Endothelial cell (in vitro differentiated cells): ENCODE data around the gene ZFAND3. TPM values are rescaled to one million over a fixed set of nuclear protein-coding genes. Genes with fewer than 3 reads are reported as not detected.

Source experiments
- DNase-seq: peaks from one replicate; pipeline ENCODE4 v3.0.0; 2021; ENCODE audit warnings: low spot score
- H3K27ac Mint-ChIP-seq: one replicate; pipeline ENCODE4 v1.8.0; 2021; ENCODE audit warnings: mixed read lengths, inconsistent platforms; ENCODE audit not compliant: unreplicated experiment
- H3K27me3 Mint-ChIP-seq: one replicate; pipeline ENCODE4 v1.8.0; 2021; ENCODE audit warnings: mild to moderate bottlenecking, moderate library complexity, mixed read lengths, inconsistent platforms; ENCODE audit not compliant: unreplicated experiment
- H3K36me3 Mint-ChIP-seq: one replicate; pipeline ENCODE4 v1.8.0; 2021; ENCODE audit warnings: mild to moderate bottlenecking, low read depth, mixed read lengths, inconsistent platforms; ENCODE audit not compliant: unreplicated experiment
- H3K4me1 Mint-ChIP-seq: one replicate; pipeline ENCODE4 v1.8.0; 2021; ENCODE audit warnings: mild to moderate bottlenecking, mixed read lengths, inconsistent platforms; ENCODE audit not compliant: unreplicated experiment
- H3K4me3 Mint-ChIP-seq: one replicate; pipeline ENCODE4 v1.8.0; 2021; ENCODE audit warnings: mild to moderate bottlenecking, mixed read lengths, inconsistent platforms; ENCODE audit not compliant: unreplicated experiment
- H3K9me3 Mint-ChIP-seq: one replicate; pipeline ENCODE4 v1.8.0; 2021; ENCODE audit warnings: mixed read lengths, inconsistent platforms; ENCODE audit not compliant: unreplicated experiment
- CTCF ChIP-seq: fragments of 200-600 bp; sonication (generic); IDR thresholded peaks from one replicate; pipeline ENCODE4 v1.5.0; 2021; ENCODE audit warnings: antibody characterized with exemption; ENCODE audit not compliant: unreplicated experiment
- total RNA-seq: library from RNA; stranded (reverse); fragmentation: NEBNext Ultra II Directional; extraction: Animal tissue kit (Norgen Biotek cat#: 25700); gene quantifications from one replicate; pipeline ENCODE4 v1.2.1, GENCODE V29; 2021; ENCODE audit not compliant: unreplicated experiment

ZFAND3 gene
- total RNA-seq, 1 donor from 2014 or later = 96.3 TPM

- Mint-ChIP-seq H3K27ac (no peak overlapping the region), H3K36me3 (peaks cover 3% of the 10 kb centered on the region), H3K9me3 (no peaks in the 10 kb centered on the region), H3K27me3 (peaks cover 4% of the 10 kb centered on the region), H3K4me3 (no peak overlapping the region), H3K4me1 (peaks cover 27% of the 10 kb centered on the region)
- no peak for DNase-seq
- no peak for TF ChIP-seq CTCF
Measured at GRCh38 chr6:38192487-38192886, 373.0 kb downstream of the ZFAND3 start.

GRCh38 chr6:38193051-38193450, 373.5 kb downstream of the ZFAND3 start:
- DNase-seq = no peak

DNA sequence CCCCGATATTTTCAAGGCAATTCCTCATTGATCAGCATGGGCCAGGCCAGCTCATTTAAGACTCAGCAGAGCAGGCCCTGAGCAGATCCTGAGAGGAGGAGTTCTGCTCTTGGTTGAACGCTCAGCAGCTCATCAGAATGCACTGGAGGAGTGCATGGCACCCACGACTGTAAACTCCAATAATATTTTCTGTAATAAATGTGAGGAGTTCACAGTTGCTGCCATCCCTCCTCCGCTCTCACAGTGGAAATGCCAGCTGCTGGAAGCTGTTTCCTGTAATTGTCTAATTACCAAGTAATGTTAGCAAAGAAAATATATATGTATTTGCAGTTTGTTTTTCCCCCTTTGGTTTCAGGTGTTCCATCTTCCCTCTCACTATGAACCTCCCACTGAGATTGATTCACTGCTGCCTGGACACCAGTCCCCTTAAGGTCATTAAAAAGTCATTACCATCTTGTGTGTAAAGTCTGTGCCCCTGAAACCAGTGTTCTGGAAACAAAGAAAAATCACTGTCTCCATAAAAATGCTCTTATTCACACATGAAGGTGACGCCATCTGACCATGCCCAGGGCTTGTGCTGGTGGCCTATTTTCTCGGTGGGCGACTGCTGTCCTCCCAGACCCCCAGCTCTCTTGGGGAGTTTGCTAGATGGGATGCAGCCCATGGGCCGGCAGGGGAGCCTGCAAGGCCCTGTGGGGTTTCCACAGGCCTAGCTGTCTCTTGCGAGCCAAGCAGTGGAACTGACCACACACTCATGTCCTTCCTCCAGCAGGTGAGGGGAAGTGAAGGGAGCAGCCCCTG, 374.2 kb downstream of the ZFAND3 start:
- Mint-ChIP-seq H3K36me3 (peaks cover 3% of the 10 kb centered on the region), H3K4me1 (peaks cover 26% of the 10 kb centered on the region), H3K9me3 (no peaks in the 10 kb centered on the region), H3K27me3 (peaks cover 6% of the 10 kb centered on the region), H3K27ac (peak overlapping the region; percentile 9), H3K4me3 (no peak overlapping the region)
- TF ChIP-seq CTCF = no peak
- DNase-seq = no peak

More at GRCh38 chr6:38193051-38193450, 373.5 kb downstream of the ZFAND3 start:
- Mint-ChIP-seq H3K4me1 (peaks cover 26% of the 10 kb centered on the region), H3K36me3 (peaks cover 3% of the 10 kb centered on the region), H3K27me3 (peaks cover 4% of the 10 kb centered on the region), H3K4me3 (no peak overlapping the region), H3K27ac (no peak overlapping the region), H3K9me3 (no peaks in the 10 kb centered on the region)
- no peak for TF ChIP-seq CTCF

DNA sequence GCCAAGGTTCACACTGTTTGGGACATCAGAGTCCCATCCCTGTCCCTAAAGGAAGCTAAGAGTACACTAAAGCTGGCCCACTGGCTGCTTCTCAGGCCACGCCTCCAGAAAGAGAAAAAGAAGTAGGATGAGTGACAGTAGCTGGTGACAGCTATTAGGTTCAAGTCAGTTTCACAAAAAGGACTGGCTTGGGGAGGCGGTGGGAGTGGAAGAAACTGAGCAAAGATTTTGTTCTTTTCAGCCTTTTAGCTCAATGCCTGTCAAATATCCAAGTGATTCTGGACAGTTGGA, 374.7 kb downstream of the ZFAND3 start:
- Mint-ChIP-seq H3K4me3 (no peak overlapping the region), H3K4me1 (peaks cover 23% of the 10 kb centered on the region), H3K9me3 (no peaks in the 10 kb centered on the region), H3K36me3 (peaks cover under 1% of the 10 kb centered on the region), H3K27ac (no peak overlapping the region), H3K27me3 (peaks cover 3% of the 10 kb centered on the region)
- DNase-seq = no peak
- TF ChIP-seq CTCF = no peak

DNA sequence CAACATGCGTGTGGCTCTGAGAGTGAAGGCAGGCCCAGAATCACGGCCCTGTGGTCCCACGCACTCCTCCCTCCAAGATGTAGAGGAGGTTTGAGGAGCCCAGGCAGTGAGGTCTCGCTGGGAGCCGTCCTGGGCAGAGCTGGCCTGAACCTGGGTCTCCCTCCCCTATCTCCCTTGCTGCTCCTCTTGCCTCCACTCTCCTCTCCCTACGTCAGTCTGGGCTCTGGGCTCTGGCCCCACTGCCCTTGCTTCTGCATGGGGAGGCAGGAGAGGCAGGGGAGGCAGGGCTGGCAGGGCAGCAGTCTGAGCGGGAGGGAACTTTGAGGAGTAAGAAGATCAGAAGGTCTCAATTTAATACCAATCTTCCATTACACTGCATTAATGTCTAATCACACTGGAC, 375.1 kb downstream of the ZFAND3 start:
- TF ChIP-seq CTCF = no peak
- H3K27ac Mint-ChIP-seq = no peak overlapping the region
- H3K27me3 Mint-ChIP-seq = peaks cover 2% of the 10 kb centered on the region
- no peak for DNase-seq
- no peaks in the 10 kb centered on the region for H3K9me3 Mint-ChIP-seq
- no peak overlapping the region for H3K4me3 Mint-ChIP-seq
- no peaks in the 10 kb centered on the region for H3K36me3 Mint-ChIP-seq
- peaks cover 23% of the 10 kb centered on the region for H3K4me1 Mint-ChIP-seq
